Measurements from ENCODE around the gene MAP3K4.

- TF ChIP-seq CTCF (IDR thresholded peaks at IDR 0.05) (no peak), EP300 (IDR thresholded peaks at IDR 0.05) (no peak)
Measured at GRCh38 chr6:160951187-160952030, 40.2 kb upstream of the MAP3K4 start.

Measured in ovary (tissue), 3 donors.